Middle frontal gyrus (tissue), 1 donor: Measurements from ENCODE around the gene NOX1.
A peak's percentile ranks its signal among the peaks of the same experiment; 100 is the strongest.

Experiments
- DNase-seq: peaks from one replicate; pipeline ENCODE4 v3.0.0-alpha.2; 2015; ENCODE audit warnings: low spot score; ENCODE audit errors: extremely low spot score

NOX1 gene

GRCh38 chrX:100874325-100874724 is at the start of gene NOX1:
NOX1 (minus strand) TSS chrX:100874359; CDS start chrX:100874139, 220 bp downstream.
- DNase-seq, result no peak

- no peak for DNase-seq
Observed at GRCh38 chrX:100915562-100915961, 41.4 kb upstream of the NOX1 start.

GRCh38 chrX:100913111-100913510 is 39.0 kb upstream of the NOX1 start:
- no peak for DNase-seq

GRCh38 chrX:100911731-100912130 is 37.6 kb upstream of the NOX1 start:
- no peak for DNase-seq

GRCh38 chrX:100905620-100906019 is 31.5 kb upstream of the NOX1 start:
- no peak for DNase-seq

GRCh38 chrX:100904433-100904832 is 30.3 kb upstream of the NOX1 start:
- DNase-seq, result no peak

- DNase-seq, result no peak
Observed at GRCh38 chrX:100895365-100896075, 21.4 kb upstream of the NOX1 start.

GRCh38 chrX:100883654-100884053 is 9.5 kb upstream of the NOX1 start:
- DNase-seq, result no peak

GRCh38 chrX:100880368-100880767 is 6.2 kb upstream of the NOX1 start:
- DNase-seq, result no peak

GRCh38 chrX:100871594-100872560 is 2.3 kb downstream of the NOX1 start:
- DNase-seq, result no peak

- DNase-seq, result no peak
Observed at GRCh38 chrX:100870527-100870926, 3.6 kb downstream of the NOX1 start.

- DNase-seq, result no peak
Observed at GRCh38 chrX:100868273-100868672, 5.9 kb downstream of the NOX1 start.

- DNase-seq, result peak; percentile 6
Observed at GRCh38 chrX:100864657-100865391, 9.3 kb downstream of the NOX1 start.

GRCh38 chrX:100863326-100863864 is 10.8 kb downstream of the NOX1 start:
- DNase-seq, result no peak

- DNase-seq, result no peak
Observed at GRCh38 chrX:100852810-100853209, 21.3 kb downstream of the NOX1 start.

GRCh38 chrX:100850317-100850716 is 23.8 kb downstream of the NOX1 start:
- no peak for DNase-seq

GRCh38 chrX:100831219-100831946 is 42.8 kb downstream of the NOX1 start:
- no peak for DNase-seq

- DNase-seq, result no peak
Observed at GRCh38 chrX:100830547-100830946, 43.6 kb downstream of the NOX1 start.

GRCh38 chrX:100830143-100830542 is 44.0 kb downstream of the NOX1 start:
- no peak for DNase-seq

GRCh38 chrX:100829730-100830129 is 44.4 kb downstream of the NOX1 start:
- no peak for DNase-seq
